GM19467 (cell line): ENCODE measurements around the gene ARL14EPL.

ENCODE experiments used
- ATAC-seq: cut with Tn5 transposase; IDR thresholded peaks from one replicate; pipeline ENCODE4 v1.9.1; 2021; ENCODE audit warnings: mild to moderate bottlenecking, moderate library complexity; ENCODE audit not compliant: unreplicated experiment

The ARL14EPL gene

DNA sequence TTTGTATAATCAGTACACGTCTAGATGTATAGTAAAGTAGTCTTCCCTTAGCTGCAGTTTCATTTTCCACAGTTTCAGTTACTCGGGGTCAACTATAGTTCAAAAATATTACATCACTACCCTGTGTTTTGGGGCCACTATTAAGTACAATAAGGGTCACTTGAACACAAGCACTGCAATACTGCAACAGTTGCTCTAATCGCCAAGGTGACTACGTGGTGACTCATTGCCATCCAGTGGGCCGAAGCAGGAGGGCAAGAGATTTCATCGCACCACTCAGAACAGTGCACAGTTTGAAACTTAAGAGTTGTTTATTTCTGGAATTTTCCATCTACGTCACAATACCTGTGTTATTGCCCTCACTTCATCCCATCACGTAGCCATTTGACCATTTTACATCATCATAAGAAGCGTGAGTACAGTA is at the start of gene ARL14EPL:
Gene ARL14EPL (plus strand): TSS at position 379 of the 424 bp plus-strand sequence. CDS start 18,994 bp downstream, outside the sequence.
- ATAC-seq = no peak

DNA sequence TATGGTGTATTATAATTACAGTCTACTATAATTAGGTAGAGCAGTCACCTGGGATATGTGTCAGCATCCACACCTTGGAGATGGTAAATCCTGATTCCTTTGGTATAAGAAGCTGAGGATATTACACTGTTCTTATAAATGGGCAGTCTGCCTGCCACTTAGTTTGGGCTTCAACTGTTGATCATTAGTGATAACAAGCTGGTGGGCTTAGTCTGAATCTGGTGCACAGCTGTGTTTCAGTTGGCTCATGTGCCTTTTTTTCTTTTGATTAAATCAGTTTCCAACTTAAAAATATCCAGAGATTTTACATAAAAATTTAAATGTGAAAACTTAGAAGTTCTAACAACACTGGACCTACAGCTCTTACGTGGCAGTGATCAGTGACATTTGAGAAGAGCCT is 48.8 kb upstream of the ARL14EPL start:
- no peak for ATAC-seq

- ATAC-seq = no peak
These were observed 46.2 kb upstream of the ARL14EPL start for GRCh38 chr5:115985802-115986757.

GRCh38 chr5:115988002-115988401 is 44.3 kb upstream of the ARL14EPL start:
- no peak for ATAC-seq

- no peak for ATAC-seq
These were observed 39.4 kb upstream of the ARL14EPL start for GRCh38 chr5:115992848-115993350.

- no peak for ATAC-seq
These were observed 36.9 kb upstream of the ARL14EPL start for GRCh38 chr5:115995351-115995750.

GRCh38 chr5:116002116-116002906 is 30.0 kb upstream of the ARL14EPL start:
- no peak for ATAC-seq

GRCh38 chr5:116004248-116004647 is 28.0 kb upstream of the ARL14EPL start:
- ATAC-seq = no peak

DNA sequence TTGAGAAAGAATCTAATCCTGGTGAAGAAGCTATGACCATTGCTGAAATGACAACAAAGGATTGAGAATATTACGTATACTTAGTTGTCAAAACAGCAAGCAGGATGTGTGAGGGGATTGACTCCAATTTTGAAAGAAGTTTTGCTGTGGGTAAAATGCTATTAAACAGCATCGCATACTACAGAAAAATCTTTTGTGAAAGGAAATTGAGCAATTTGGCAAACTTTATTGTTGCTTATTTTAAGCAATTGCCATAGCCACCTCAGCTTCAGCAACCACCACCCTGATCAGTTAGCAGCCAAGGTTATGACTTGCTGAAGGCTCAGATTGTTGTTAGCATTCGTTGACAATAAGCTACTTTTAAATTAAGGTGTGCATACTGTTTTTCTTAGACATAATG is 22.5 kb upstream of the ARL14EPL start:
- no peak for ATAC-seq

GRCh38 chr5:116011046-116011445 is 21.2 kb upstream of the ARL14EPL start:
- ATAC-seq = no peak

GRCh38 chr5:116013207-116013785 is 19.0 kb upstream of the ARL14EPL start:
- no peak for ATAC-seq

GRCh38 chr5:116013936-116014335 is 18.3 kb upstream of the ARL14EPL start:
- ATAC-seq = no peak

- ATAC-seq = no peak
These were observed 8.7 kb upstream of the ARL14EPL start for GRCh38 chr5:116023619-116024018.

GRCh38 chr5:116025866-116026265 is 6.4 kb upstream of the ARL14EPL start:
- no peak for ATAC-seq

DNA sequence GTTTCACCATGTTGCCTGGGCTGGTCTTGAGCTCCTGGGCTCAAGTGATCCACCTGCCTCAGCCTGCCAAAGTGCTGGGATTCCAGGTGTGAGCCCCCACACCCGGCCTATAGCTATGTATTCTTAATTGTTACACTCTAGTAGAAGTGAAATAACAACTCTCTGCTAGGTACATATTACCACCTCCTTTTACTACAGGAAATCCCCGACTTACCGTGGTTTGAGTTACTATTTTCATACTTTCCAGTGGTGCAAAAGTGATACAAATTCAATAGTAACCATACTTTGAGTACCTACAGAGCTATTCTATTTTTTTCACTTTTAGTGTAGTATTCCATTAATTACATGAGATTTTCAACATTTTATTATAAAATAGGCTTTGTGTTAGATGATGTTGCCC is 719 bp downstream of the ARL14EPL start:
- ATAC-seq = no peak

- no peak for ATAC-seq
These were observed 2.9 kb downstream of the ARL14EPL start for GRCh38 chr5:116035123-116035522.

GRCh38 chr5:116037236-116037822 is 5.1 kb downstream of the ARL14EPL start:
- ATAC-seq = no peak

GRCh38 chr5:116038817-116039216 is 6.5 kb downstream of the ARL14EPL start:
- ATAC-seq = peak; percentile 88

- no peak for ATAC-seq
These were observed 10.1 kb downstream of the ARL14EPL start for GRCh38 chr5:116042375-116042774.

- no peak for ATAC-seq
These were observed 11.8 kb downstream of the ARL14EPL start for GRCh38 chr5:116044073-116044472.

GRCh38 chr5:116045821-116046220 is 13.5 kb downstream of the ARL14EPL start:
- ATAC-seq = no peak
